K562 (cell line): Measurements from ENCODE around the gene ABHD5. TPM values are rescaled to one million over a fixed set of nuclear protein-coding genes. Genes with fewer than 3 reads are reported as not detected.

Experiments used
- CHAMP1 ChIP-seq: fragments of 450-650 bp; IDR thresholded peaks from 2 replicates; pipeline ENCODE4 v1.6.1; 2016; ENCODE audit warnings: mild to moderate bottlenecking
- CHD2 ChIP-seq: IDR thresholded peaks from 2 replicates; pipeline ENCODE4 v1.6.1; 2011; ENCODE audit warnings: low read depth, low read length
- GABPB2 ChIP-seq: fragments of 250-450 bp; sonication (Bioruptor Pico); conservative IDR thresholded peaks from 2 replicates; pipeline ENCODE4 v1.5.1; 2021; ENCODE audit warnings: mild to moderate bottlenecking
- ILF3 ChIP-seq: fragments of 450-650 bp; IDR thresholded peaks from 2 replicates; pipeline ENCODE4 v1.6.1; 2018; ENCODE audit warnings: antibody characterized with exemption, mild to moderate bottlenecking, moderate library complexity, borderline replicate concordance
- KLF10 ChIP-seq: fragments of 250-450 bp; sonication (Bioruptor Pico); IDR thresholded peaks from 2 replicates; pipeline ENCODE4 v1.6.1; 2021; ENCODE audit warnings: matching md5 sums
- L3MBTL2 ChIP-seq: fragments of 450-650 bp; IDR thresholded peaks from 2 replicates; pipeline ENCODE4 v1.6.1; 2016; ENCODE audit warnings: mild to moderate bottlenecking, moderate library complexity
- NFIX ChIP-seq: fragments of 250-450 bp; sonication (Bioruptor Pico); IDR thresholded peaks from 2 replicates; pipeline ENCODE4 v1.4.0; 2020; ENCODE audit warnings: low read depth, mild to moderate bottlenecking, moderate library complexity
- OTX1 ChIP-seq: fragments of 450-650 bp; formaldehyde crosslinking; IDR thresholded peaks from 2 replicates; pipeline ENCODE4 v1.4.0; 2022; ENCODE audit warnings: mild to moderate bottlenecking
- POLR2B ChIP-seq: fragments of 450-650 bp; IDR thresholded peaks from 2 replicates; pipeline ENCODE4 v1.6.1; 2018; ENCODE audit warnings: low read depth; ENCODE audit not compliant: partially characterized antibody
- PTRF ChIP-seq: fragments of 450-650 bp; IDR thresholded peaks from 2 replicates; pipeline ENCODE4 v1.6.1; 2016; ENCODE audit warnings: mild to moderate bottlenecking, missing genetic modification characterization, missing compliant biosample characterization
- RAD51 ChIP-seq: fragments of 450-650 bp; IDR thresholded peaks from 2 replicates; pipeline ENCODE4 v1.7.1; 2016; ENCODE audit warnings: low read depth, mild to moderate bottlenecking, borderline replicate concordance
- RCOR1 ChIP-seq, 2 experiments: IDR thresholded peaks; 2 replicates each; pipeline ENCODE4 v1.6.1; 2012; ENCODE audit warnings: low read depth in 2 of 2, low read length in 2 of 2, borderline replicate concordance in 1 of 2, improper control_type of control experiment in 1 of 2
- RERE ChIP-seq: sonication (generic); formaldehyde crosslinking; IDR thresholded peaks from 2 replicates; pipeline ENCODE4 v1.8.0; 2023; ENCODE audit warnings: missing genetic modification reagents, mild to moderate bottlenecking, borderline replicate concordance
- STAT5A ChIP-seq: IDR thresholded peaks from 2 replicates; pipeline ENCODE4 v1.6.1; 2012; ENCODE audit warnings: low read length, inconsistent platforms, borderline replicate concordance
- TAF7 ChIP-seq: fragments of 450-650 bp; IDR thresholded peaks from 2 replicates; pipeline ENCODE4 v1.6.1; 2016; ENCODE audit warnings: missing genetic modification characterization, missing compliant biosample characterization
- ZNF146 ChIP-seq: IDR thresholded peaks from one replicate; pipeline ENCODE4 v1.6.1; 2018; ENCODE audit warnings: missing compliant biosample characterization; ENCODE audit not compliant: unreplicated experiment
- ZNF253 ChIP-seq: fragments of 250-450 bp; sonication (Bioruptor Pico); conservative IDR thresholded peaks from 2 replicates; pipeline ENCODE4 v1.6.1; 2021; ENCODE audit warnings: mild to moderate bottlenecking
- ZNF449 ChIP-seq: fragments of 250-450 bp; sonication (Bioruptor Pico); IDR thresholded peaks from 2 replicates; pipeline ENCODE4 v1.8.0; 2022; ENCODE audit warnings: moderate library complexity, mild to moderate bottlenecking, inconsistent platforms
- ZNF780A ChIP-seq: fragments of 250-450 bp; sonication (Bioruptor Pico); IDR thresholded peaks from 2 replicates; pipeline ENCODE4 v1.5.0; 2021; ENCODE audit warnings: mild to moderate bottlenecking
- polyA plus RNA-seq, 8 experiments: library from polyadenylated mRNA; depleted of rRNA in 4 of 8; stranded (reverse) in 5 of 8; unstranded in 3 of 8; fragments of >200 nt; fragmentation: Nextera tagmentation in 2 of 8; fragmentation: Illumina TruSeq in 1 of 8; extraction: Ambion mirVana in 2 of 8; extraction: Trizol in 1 of 8; gene quantifications; 2 replicates each; pipeline versions ENCODE4 v1.2.1 to v1.2.3, GENCODE V29; 2011 to 2014; ENCODE audit warnings: inconsistent platforms in 1 of 8, missing spikeins in 1 of 8
- total RNA-seq, 7 experiments: library from RNA; depleted of rRNA in 6 of 7; stranded (reverse); fragments of >200 nt in 6 of 7; fragmentation: Illumina TruSeq in 2 of 7; extraction: Trizol in 2 of 7; gene quantifications; 2 replicates each; pipeline versions ENCODE4 v1.2.1 to v1.2.3, GENCODE V29; 2011 to 2021; ENCODE audit warnings: low replicate concordance in 1 of 7

The ABHD5 gene
- total and polyA plus RNA-seq, 9 of the 15 experiments (the other 6 are each of a cell fraction or from before 2014, with no cell fraction given), result 27.8 to 61.7 (median 39.9) TPM

GRCh38 chr3:43686700-43687498 lies 3.8 kb upstream of the ABHD5 start (continued):
- no peak for TF ChIP-seq TAF7 (tag)
- TF ChIP-seq CHAMP1, result no peak
- TF ChIP-seq ILF3, result no peak
- TF ChIP-seq KLF10 (CRISPR knock-in tag), result no peak
- TF ChIP-seq L3MBTL2, result peak; percentile 86
- TF ChIP-seq NFIX (CRISPR knock-in tag), result no peak
- TF ChIP-seq GABPB2, result no peak; the same call in 1 of the 2 replicates
- no peak for TF ChIP-seq RERE (CRISPR knock-in tag)
- TF ChIP-seq OTX1 (CRISPR knock-in tag), result no peak
- TF ChIP-seq STAT5A, result peak; percentile 81
- no peak for TF ChIP-seq POLR2B
- no peak for TF ChIP-seq ZNF146 (CRISPR knock-in tag)
- peak; percentile 91 for TF ChIP-seq RAD51
- no peak for TF ChIP-seq CHD2
- TF ChIP-seq RCOR1 (IDR thresholded peaks at IDR 0.05; ENCODE audit: borderline replicate concordance in 1 of 2, low read depth in 2 of 2, low read length in 2 of 2), result peak; percentile 55 to 76; a peak in 3 of 4 replicates
- TF ChIP-seq ZNF449 (CRISPR knock-in tag), result peak; percentile 75
- peak; percentile 57; the same call in 1 of the 2 replicates for TF ChIP-seq PTRF (tag)
- no peak for TF ChIP-seq ZNF780A
- TF ChIP-seq ZNF253 (CRISPR knock-in tag), result no peak
